DND-41 (cell line): ENCODE measurements around the gene MRPL1.
A peak's percentile ranks its signal among the peaks of the same experiment; 100 is the strongest.

Experiments
- ATAC-seq: fragments of 200-7000 bp; cut with Tn5 transposase; 3 replicates; pipeline ENCODE4 v1.9.1; 2021; ENCODE audit warnings: low read depth; ENCODE audit not compliant: insufficient read depth
- DNase-seq: peaks from one replicate; pipeline ENCODE4 v3.0.0-alpha.2; 2020
- H2AFZ ChIP-seq: 2 replicates; pipeline ENCODE4 v1.6.0; 2012; ENCODE audit warnings: low read depth, low read length
- H3K27ac ChIP-seq: 2 replicates; pipeline ENCODE4 v1.5.1; 2012; ENCODE audit warnings: low read length, inconsistent platforms
- H3K27me3 ChIP-seq: fragments of 200-600 bp; sonication (generic); 2 replicates; pipeline ENCODE4 v1.6.0; 2012; ENCODE audit warnings: low read length, mild to moderate bottlenecking, inconsistent platforms; ENCODE audit not compliant: insufficient read depth, poor library complexity
- H3K36me3 ChIP-seq: 2 replicates; pipeline ENCODE4 v1.5.1; 2012; ENCODE audit warnings: low read length, inconsistent platforms; ENCODE audit not compliant: insufficient read depth
- H3K4me1 ChIP-seq: 2 replicates; pipeline ENCODE4 v1.5.1; 2012; ENCODE audit warnings: mild to moderate bottlenecking, low read length; ENCODE audit not compliant: insufficient read depth
- H3K4me2 ChIP-seq: 2 replicates; pipeline ENCODE4 v1.6.0; 2012; ENCODE audit warnings: mild to moderate bottlenecking, moderate library complexity, low read length, inconsistent platforms; ENCODE audit not compliant: insufficient read depth
- H3K4me3 ChIP-seq, 2 experiments: fragments of 200-600 bp in 1 of 2; shearing (Covaris generic) in 1 of 2; 2 replicates each; pipeline ENCODE4 v1.5.1; 2012 to 2016; ENCODE audit warnings: inconsistent platforms in 2 of 2, low read length in 2 of 2, mild to moderate bottlenecking in 2 of 2, low read depth in 1 of 2, moderate library complexity in 1 of 2
- H3K79me2 ChIP-seq: 2 replicates; pipeline ENCODE4 v1.6.0; 2012; ENCODE audit warnings: low read length, inconsistent platforms; ENCODE audit not compliant: insufficient read depth
- H3K9ac ChIP-seq: 2 replicates; pipeline ENCODE4 v1.6.0; 2012; ENCODE audit warnings: low read depth, mild to moderate bottlenecking, inconsistent platforms, low read length, moderate library complexity
- H3K9me3 ChIP-seq: 2 replicates; pipeline ENCODE4 v1.5.1; 2012; ENCODE audit warnings: low read length, moderate library complexity, mild to moderate bottlenecking, inconsistent platforms; ENCODE audit not compliant: insufficient read depth, severe bottlenecking
- H4K20me1 ChIP-seq: 2 replicates; pipeline ENCODE4 v1.6.0; 2012; ENCODE audit warnings: low read length; ENCODE audit not compliant: insufficient read depth
- EZH2 ChIP-seq: IDR thresholded peaks from 3 replicates; pipeline ENCODE4 v1.6.1; 2012; ENCODE audit warnings: borderline replicate concordance, low read depth, mild to moderate bottlenecking, moderate library complexity, low read length, inconsistent platforms; ENCODE audit not compliant: severe bottlenecking
- TF ChIP-seq, protein P1 (sequence below): IDR thresholded peaks from 2 replicates; pipeline ENCODE4 v1.5.1; 2012; ENCODE audit warnings: borderline replicate concordance, low read length, moderate library complexity, mild to moderate bottlenecking; ENCODE audit not compliant: poor library complexity, severe bottlenecking; ENCODE audit errors: extremely low read depth

MRPL1 gene

GRCh38 chr4:77817304-77818072 lies 45.1 kb upstream of the MRPL1 start:
- Histone ChIP-seq H3K79me2 (peaks cover 85% of the 10 kb centered on the region), H3K9ac (peak overlapping the region; percentile 94), H3K4me3 (peak overlapping the region; percentile 81 to 94; a peak in 3 of 4 replicates), H3K9me3 (no peaks in the 10 kb centered on the region), H3K27ac (peak overlapping the region; percentile 98), H2AFZ (0 out of 2 replicates have a peak overlapping the region, but pooled peaks have one; percentile 89), H4K20me1 (peaks cover 25% of the 10 kb centered on the region), H3K4me2 (peak overlapping the region; percentile 65), H3K4me1 (peaks cover 63% of the 10 kb centered on the region), H3K36me3 (peaks cover 3% of the 10 kb centered on the region; the same call in 1 of the 2 replicates), H3K27me3 (no peaks in the 10 kb centered on the region)
- ATAC-seq (peak; percentile 10; the same call in 1 of the 3 replicates), DNase-seq (peak; percentile 30)
- no peak for TF ChIP-seq EZH2
- TF ChIP-seq, protein P1, sequence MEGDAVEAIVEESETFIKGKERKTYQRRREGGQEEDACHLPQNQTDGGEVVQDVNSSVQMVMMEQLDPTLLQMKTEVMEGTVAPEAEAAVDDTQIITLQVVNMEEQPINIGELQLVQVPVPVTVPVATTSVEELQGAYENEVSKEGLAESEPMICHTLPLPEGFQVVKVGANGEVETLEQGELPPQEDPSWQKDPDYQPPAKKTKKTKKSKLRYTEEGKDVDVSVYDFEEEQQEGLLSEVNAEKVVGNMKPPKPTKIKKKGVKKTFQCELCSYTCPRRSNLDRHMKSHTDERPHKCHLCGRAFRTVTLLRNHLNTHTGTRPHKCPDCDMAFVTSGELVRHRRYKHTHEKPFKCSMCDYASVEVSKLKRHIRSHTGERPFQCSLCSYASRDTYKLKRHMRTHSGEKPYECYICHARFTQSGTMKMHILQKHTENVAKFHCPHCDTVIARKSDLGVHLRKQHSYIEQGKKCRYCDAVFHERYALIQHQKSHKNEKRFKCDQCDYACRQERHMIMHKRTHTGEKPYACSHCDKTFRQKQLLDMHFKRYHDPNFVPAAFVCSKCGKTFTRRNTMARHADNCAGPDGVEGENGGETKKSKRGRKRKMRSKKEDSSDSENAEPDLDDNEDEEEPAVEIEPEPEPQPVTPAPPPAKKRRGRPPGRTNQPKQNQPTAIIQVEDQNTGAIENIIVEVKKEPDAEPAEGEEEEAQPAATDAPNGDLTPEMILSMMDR = no peak

- peak overlapping the region; percentile 65 for H3K4me2 ChIP-seq
- ATAC-seq (peak; percentile 57), DNase-seq (peak; percentile 72)
- H3K36me3 ChIP-seq = peaks cover 3% of the 10 kb centered on the region; the same call in 1 of the 2 replicates
- TF ChIP-seq, protein P1 = peak; percentile 70
- TF ChIP-seq EZH2 = no peak
- H3K4me3 ChIP-seq = peak overlapping the region; percentile 81 to 94
- peak overlapping the region; percentile 98 for H3K27ac ChIP-seq
- no peaks in the 10 kb centered on the region for H3K27me3 ChIP-seq
- H3K9me3 ChIP-seq = no peaks in the 10 kb centered on the region
- H2AFZ ChIP-seq = peak overlapping the region; percentile 89; the same call in 1 of the 2 replicates
- H4K20me1 ChIP-seq = peaks cover 25% of the 10 kb centered on the region
- H3K9ac ChIP-seq = peak overlapping the region; percentile 94
- peaks cover 63% of the 10 kb centered on the region for H3K4me1 ChIP-seq
- peaks cover 79% of the 10 kb centered on the region for H3K79me2 ChIP-seq
These were observed 44.5 kb upstream of the MRPL1 start for GRCh38 chr4:77818073-77818601.

DNA sequence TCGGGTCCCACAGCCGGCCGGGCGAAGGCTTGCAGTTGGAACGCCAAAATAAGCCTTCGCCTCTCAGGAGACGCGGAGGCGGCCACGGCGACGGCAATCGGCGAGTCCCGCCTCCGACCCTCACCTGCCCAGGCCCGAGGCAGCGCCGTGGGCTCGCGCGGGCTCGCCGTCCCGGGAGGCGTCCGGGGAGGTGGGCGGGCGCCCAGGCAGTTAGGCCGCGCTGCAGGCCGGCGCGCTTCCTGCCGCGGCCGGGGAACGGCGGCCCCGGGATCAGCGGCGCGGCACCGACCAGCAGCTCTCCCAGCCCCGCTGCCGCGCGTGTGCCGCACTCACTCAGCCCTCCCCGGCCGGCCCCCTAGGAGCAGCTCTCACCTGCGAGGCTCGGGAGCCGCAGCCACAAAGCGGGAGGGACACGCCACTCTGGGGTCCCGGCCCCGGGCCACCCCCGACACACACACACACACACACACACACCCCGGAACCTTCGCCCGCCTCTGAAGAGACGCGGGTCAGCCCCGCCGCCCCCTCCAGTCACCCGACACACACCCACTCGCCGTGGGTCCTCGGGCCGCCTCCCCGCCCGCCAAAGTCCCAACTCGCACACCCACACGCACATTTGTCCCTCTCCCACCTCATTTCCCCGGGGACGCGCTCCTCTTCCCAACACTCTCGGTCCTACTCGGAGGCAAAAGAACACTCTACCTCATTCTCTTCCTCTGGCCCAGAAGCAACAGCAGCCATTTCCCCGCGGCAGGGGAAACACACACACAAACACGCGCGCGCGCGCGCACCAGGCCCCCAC lies 43.8 kb upstream of the MRPL1 start, which contains the start of gene CNOT6L:
Gene CNOT6L, minus strand, starts transcription at position 767 of the 802 bp plus-strand sequence. Its CDS starts 60 bp downstream, at position 707.
- H3K27ac ChIP-seq = peak within 1 kb of the TSS; percentile 98
- peaks cover 72% of the 10 kb centered on the region for H3K79me2 ChIP-seq

More for the DNA sequence above, 43.8 kb upstream of the MRPL1 start, which contains the start of gene CNOT6L:
- Histone ChIP-seq H3K4me1 (peaks cover 57% of the 10 kb centered on the region), H3K4me3 (peak within 1 kb of the TSS; percentile 84 to 94), H3K9me3 (no peaks in the 10 kb centered on the region), H3K4me2 (peak within 1 kb of the TSS; percentile 69), H3K9ac (peak within 1 kb of the TSS; percentile 94), H2AFZ (peak within 1 kb of the TSS; percentile 89), H4K20me1 (peaks cover 21% of the 10 kb centered on the region), H3K27me3 (no peaks in the 10 kb centered on the region), H3K36me3 (peaks cover 3% of the 10 kb centered on the region; the same call in 1 of the 2 replicates)
- DNase-seq (peak; percentile 76), ATAC-seq (peak; percentile 20)
- no peak for TF ChIP-seq EZH2
- TF ChIP-seq, protein P1 = no peak
